ENCODE measurements around the gene HOXB7. TPM values are rescaled to one million over a fixed set of nuclear protein-coding genes. Genes with fewer than 3 reads are reported as not detected.

The HOXB7 gene
- total RNA-seq, result 6.9 and 14.6 TPM in 2 replicates

GRCh38 chr17:48610282-48611211 lies at the start of gene HOXB7:
TSS of gene HOXB7 (minus strand) at chr17:48611017. CDS start at chr17:48610918, 99 bp downstream.

GRCh38 chr17:48626245-48627117 lies 15.7 kb upstream of the HOXB7 start, which contains the start of gene HOXB9:
TSS of gene HOXB9 (minus strand) at chr17:48626358. CDS start at chr17:48626269, 89 bp downstream.

GRCh38 chr17:48615047-48615962 lies 4.5 kb upstream of the HOXB7 start, which contains the start of gene HOXB8:
TSS of gene HOXB8 (minus strand) at chr17:48615292. CDS start at chr17:48614704, 588 bp downstream.

GRCh38 chr17:48604770-48605329 lies 6.0 kb downstream of the HOXB7 start, which contains the start of gene HOXB6:
TSS of gene HOXB6 (minus strand) at chr17:48604986. CDS start at chr17:48598150, 6,836 bp downstream.

GRCh38 chr17:48593126-48593829 lies 17.5 kb downstream of the HOXB7 start, which contains the start of gene HOXB5:
TSS of gene HOXB5 (minus strand) at chr17:48593779. CDS start at chr17:48593682, 97 bp downstream.

GRCh38 chr17:48589831-48590606 lies 20.8 kb downstream of the HOXB7 start, which contains the start of gene HOXB3:
TSS of gene HOXB3 (minus strand) at chr17:48590241. CDS start at chr17:48552474, 37,767 bp downstream.

GRCh38 chr17:48577946-48578615 lies 32.7 kb downstream of the HOXB7 start, which contains the start of gene HOXB4:
TSS of gene HOXB4 (minus strand) at chr17:48578350. CDS start at chr17:48578319, 31 bp downstream.

Other genes starting within 250 kb of the HOXB7 start
- 0.16 TPM in 1 of 2 replicates, not detected in the other for gene SKAP1, start 180.8 kb downstream of the HOXB7 start, total RNA-seq
- not detected in 2 replicates for gene HOXB1, start 80.0 kb downstream of the HOXB7 start, total RNA-seq
- 1.6 and 5.2 TPM in 2 replicates for gene HOXB2, start 65.9 kb downstream of the HOXB7 start, total RNA-seq
- gene HOXB4, start 32.7 kb downstream of the HOXB7 start, total RNA-seq, result 2.3 and 3.3 TPM in 2 replicates
- gene HOXB3, start 20.8 kb downstream of the HOXB7 start, total RNA-seq, result 5.3 and 6.8 TPM in 2 replicates
- gene HOXB5, start 17.2 kb downstream of the HOXB7 start, total RNA-seq, result 0.25 and 0.32 TPM in 2 replicates
- gene HOXB6, start 6.0 kb downstream of the HOXB7 start, total RNA-seq, result 9.9 and 10.2 TPM in 2 replicates
- gene HOXB8, start 4.3 kb upstream of the HOXB7 start, total RNA-seq, result 1.4 and 4.9 TPM in 2 replicates
- 0.49 and 0.57 TPM in 2 replicates for gene HOXB9, start 15.3 kb upstream of the HOXB7 start, total RNA-seq
- gene PRAC1, start 111.5 kb upstream of the HOXB7 start, total RNA-seq, result not detected in 2 replicates
- not detected in 2 replicates for gene PRAC2, start 112.2 kb upstream of the HOXB7 start, total RNA-seq
- not detected in 2 replicates for gene HOXB13, start 117.7 kb upstream of the HOXB7 start, total RNA-seq
- 0.06 TPM in 1 of 2 replicates, not detected in the other for gene TTLL6, start 206.2 kb upstream of the HOXB7 start, total RNA-seq
- gene CALCOCO2, start 220.0 kb upstream of the HOXB7 start, total RNA-seq, result 36.9 and 52.0 TPM in 2 replicates